Measurements from ENCODE around the gene ZBTB49.

DNA sequence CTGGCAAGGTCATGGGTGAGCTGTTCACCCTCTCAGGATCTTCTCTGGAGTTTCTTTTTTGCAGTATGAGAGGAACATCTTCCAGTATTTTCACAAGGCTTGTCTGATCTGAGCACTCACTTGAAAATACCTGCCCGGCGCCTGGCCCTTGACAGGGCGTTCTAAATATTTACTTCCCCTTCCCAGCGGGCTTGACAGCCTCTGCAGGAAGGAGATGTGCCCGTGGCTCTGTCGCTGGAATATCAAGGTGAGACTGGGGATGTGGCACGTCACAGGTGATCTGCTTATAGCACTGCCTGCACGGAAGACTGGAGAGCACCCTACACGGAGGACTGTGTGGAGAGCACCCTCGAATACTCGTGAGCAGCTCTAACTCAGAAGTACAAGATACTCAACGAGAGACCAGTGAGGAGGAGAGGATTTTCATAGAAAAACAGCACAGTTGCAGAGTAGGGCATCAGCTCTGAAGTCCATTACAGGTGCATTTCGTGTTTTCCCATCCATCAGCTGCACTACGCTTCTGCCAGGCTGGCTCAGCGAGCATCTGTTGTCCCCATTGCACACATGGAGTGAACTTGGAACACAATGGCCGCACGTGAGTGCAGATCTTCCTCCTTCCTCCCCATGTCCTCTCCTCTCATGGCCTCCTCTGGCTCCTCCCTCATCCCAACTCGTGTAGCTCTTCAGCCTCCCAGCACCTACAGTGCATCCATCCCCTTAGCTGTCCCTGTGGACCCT, 32.1 kb downstream of the ZBTB49 start:
- TF ChIP-seq, protein P1, sequence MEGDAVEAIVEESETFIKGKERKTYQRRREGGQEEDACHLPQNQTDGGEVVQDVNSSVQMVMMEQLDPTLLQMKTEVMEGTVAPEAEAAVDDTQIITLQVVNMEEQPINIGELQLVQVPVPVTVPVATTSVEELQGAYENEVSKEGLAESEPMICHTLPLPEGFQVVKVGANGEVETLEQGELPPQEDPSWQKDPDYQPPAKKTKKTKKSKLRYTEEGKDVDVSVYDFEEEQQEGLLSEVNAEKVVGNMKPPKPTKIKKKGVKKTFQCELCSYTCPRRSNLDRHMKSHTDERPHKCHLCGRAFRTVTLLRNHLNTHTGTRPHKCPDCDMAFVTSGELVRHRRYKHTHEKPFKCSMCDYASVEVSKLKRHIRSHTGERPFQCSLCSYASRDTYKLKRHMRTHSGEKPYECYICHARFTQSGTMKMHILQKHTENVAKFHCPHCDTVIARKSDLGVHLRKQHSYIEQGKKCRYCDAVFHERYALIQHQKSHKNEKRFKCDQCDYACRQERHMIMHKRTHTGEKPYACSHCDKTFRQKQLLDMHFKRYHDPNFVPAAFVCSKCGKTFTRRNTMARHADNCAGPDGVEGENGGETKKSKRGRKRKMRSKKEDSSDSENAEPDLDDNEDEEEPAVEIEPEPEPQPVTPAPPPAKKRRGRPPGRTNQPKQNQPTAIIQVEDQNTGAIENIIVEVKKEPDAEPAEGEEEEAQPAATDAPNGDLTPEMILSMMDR (IDR thresholded peaks at IDR 0.05) = no peak
- TF ChIP-seq POLR2AphosphoS5 (IDR thresholded peaks at IDR 0.05) = no peak

Data from sigmoid colon (tissue), 4 donors.